ENCODE data around the gene LENEP.
A peak's percentile ranks its signal among the peaks of the same experiment; 100 is the strongest.

LENEP gene

GRCh38 chr1:155015527-155016230 lies 22.3 kb downstream of the LENEP start:
- no peak overlapping the region for H3K4me3 ChIP-seq (ENCODE audit: low read depth, low read length)
- no peak for DNase-seq (ENCODE audit: low read depth, low spot score)
- TF ChIP-seq CTCF (IDR thresholded peaks at IDR 0.05; ENCODE audit: low read depth, low read length), result no peak
- in situ Hi-C loops (cut with HindIII; ENCODE audit: low sequenced_read_pairs), result no loop called here

GRCh38 chr1:155016231-155016831 lies 22.9 kb downstream of the LENEP start:
- no peak for TF ChIP-seq CTCF (IDR thresholded peaks at IDR 0.05; ENCODE audit: low read depth, low read length)
- no peak for DNase-seq (ENCODE audit: low read depth, low spot score)
- in situ Hi-C loops (cut with HindIII; ENCODE audit: low sequenced_read_pairs), result no loop called here
- no peak overlapping the region for H3K4me3 ChIP-seq (ENCODE audit: low read depth, low read length)

- in situ Hi-C loops (cut with HindIII; ENCODE audit: low sequenced_read_pairs), result no loop called here
These were observed 23.9 kb downstream of the LENEP start for GRCh38 chr1:155017041-155017945.

GRCh38 chr1:155017946-155018316 lies 24.5 kb downstream of the LENEP start:
- H3K4me3 ChIP-seq (ENCODE audit: low read depth, low read length), result peak overlapping the region; percentile 23

More at GRCh38 chr1:155017041-155017945, 23.9 kb downstream of the LENEP start:
- TF ChIP-seq CTCF (IDR thresholded peaks at IDR 0.05; ENCODE audit: low read depth, low read length), result peak; percentile 100
- H3K4me3 ChIP-seq (ENCODE audit: low read depth, low read length), result peak overlapping the region; percentile 23
- DNase-seq (ENCODE audit: low read depth, low spot score), result peak; percentile 90

GRCh38 chr1:155018617-155019348 lies 25.4 kb downstream of the LENEP start:
- no peak overlapping the region for H3K4me3 ChIP-seq (ENCODE audit: low read depth, low read length)
- no peak for DNase-seq (ENCODE audit: low read depth, low spot score)
- in situ Hi-C loops (cut with HindIII; ENCODE audit: low sequenced_read_pairs), result no loop called here
- TF ChIP-seq CTCF (IDR thresholded peaks at IDR 0.05; ENCODE audit: low read depth, low read length), result no peak

More at GRCh38 chr1:155017946-155018316, 24.5 kb downstream of the LENEP start:
- DNase-seq (ENCODE audit: low read depth, low spot score), result no peak
- no peak for TF ChIP-seq CTCF (IDR thresholded peaks at IDR 0.05; ENCODE audit: low read depth, low read length)
- in situ Hi-C loops (cut with HindIII; ENCODE audit: low sequenced_read_pairs), result no loop called here

Data from astrocyte of the spinal cord (primary cell).